IMR-90 (cell line): ENCODE results near the gene XIST. TPM values are rescaled to one million over a fixed set of nuclear protein-coding genes. Genes with fewer than 3 reads are reported as not detected.

ENCODE experiments used
- ATAC-seq: fragments of 200-7000 bp; cut with Tn5 transposase; 2 replicates; pipeline ENCODE4 v1.9.1; 2020; ENCODE audit warnings: low read depth, mild to moderate bottlenecking, moderate library complexity
- BruUV-seq: library from RNA; stranded (reverse); fragments of 400-500 nt; replicated peaks from 2 replicates; lab custom pipeline; 2021; lab: Mats Ljungman, UMichigan
- CTCF ChIA-PET: fragments of 300-600 bp; formaldehyde crosslinking; extraction: SDS; loops from one replicate; lab custom pipeline; 2021; ENCODE audit warnings: antibody characterized with exemption; lab: Yijun Ruan, JAX
- POLR2A ChIA-PET: fragments of 300-600 bp; sonication (Branson Sonifier 250); formaldehyde crosslinking; loops from one replicate; lab custom pipeline; 2022; ENCODE audit warnings: antibody characterized with exemption; ENCODE audit not compliant: unreplicated experiment; lab: Charles Lee
- DNase-seq: peaks from one replicate; pipeline ENCODE4 v3.0.0; 2013
- H2AFZ ChIP-seq: replicated peaks from 2 replicates; pipeline ENCODE3; 2013; ENCODE audit warnings: low read length, mild to moderate bottlenecking; ENCODE audit not compliant: poor library complexity
- H2AK5ac ChIP-seq: 2 replicates; pipeline ENCODE4 v1.6.1; 2013; ENCODE audit warnings: low read depth, low read length, inconsistent platforms
- H2AK9ac ChIP-seq: replicated peaks from 2 replicates; pipeline ENCODE3; 2013; ENCODE audit warnings: mild to moderate bottlenecking, low read depth, low read length, moderate library complexity; ENCODE audit not compliant: poor library complexity
- H2BK120ac ChIP-seq: 2 replicates; pipeline ENCODE4 v1.6.1; 2013; ENCODE audit warnings: low read depth, low read length, inconsistent platforms
- H2BK15ac ChIP-seq: 3 replicates; pipeline ENCODE4 v1.6.1; 2013; ENCODE audit warnings: low read depth, low read length, inconsistent platforms
- H2BK20ac ChIP-seq: 2 replicates; pipeline ENCODE4 v1.6.1; 2013; ENCODE audit warnings: low read depth, mild to moderate bottlenecking, inconsistent platforms, low read length, moderate library complexity
- H2BK5ac ChIP-seq: 2 replicates; pipeline ENCODE4 v1.6.1; 2013; ENCODE audit warnings: mild to moderate bottlenecking, low read depth, low read length, inconsistent platforms; ENCODE audit not compliant: poor library complexity, severe bottlenecking
- H3K14ac ChIP-seq: replicated peaks from 2 replicates; pipeline ENCODE4 v1.6.1; 2013; ENCODE audit warnings: low read depth, low read length, inconsistent platforms
- H3K18ac ChIP-seq: 2 replicates; pipeline ENCODE4 v1.6.1; 2013; ENCODE audit warnings: low read depth, low read length, control low read depth
- H3K23ac ChIP-seq: 2 replicates; pipeline ENCODE4 v1.6.1; 2013; ENCODE audit warnings: low read depth, low read length, inconsistent platforms
- H3K27ac ChIP-seq: 2 replicates; pipeline ENCODE4 v1.5.1; 2013; ENCODE audit warnings: mild to moderate bottlenecking, control low read depth, low read length; ENCODE audit not compliant: insufficient read depth
- H3K27me3 ChIP-seq: 2 replicates; pipeline ENCODE4 v1.6.1; 2013; ENCODE audit warnings: low read length; ENCODE audit not compliant: control insufficient read depth, insufficient read depth
- H3K36me3 ChIP-seq: 2 replicates; pipeline ENCODE4 v1.6.1; 2013; ENCODE audit warnings: low read length, mixed read lengths; ENCODE audit not compliant: control insufficient read depth, insufficient read depth
- H3K4ac ChIP-seq: 2 replicates; pipeline ENCODE4 v1.6.1; 2013; ENCODE audit warnings: low read depth, low read length, inconsistent platforms
- H3K4me1 ChIP-seq: 2 replicates; pipeline ENCODE4 v1.6.1; 2013; ENCODE audit warnings: low read length, mixed read lengths; ENCODE audit not compliant: control insufficient read depth, insufficient read depth
- H3K4me2 ChIP-seq: 2 replicates; pipeline ENCODE4 v1.6.1; 2013; ENCODE audit warnings: low read depth, mild to moderate bottlenecking, control low read depth, low read length, moderate library complexity
- H3K4me3 ChIP-seq: 2 replicates; pipeline ENCODE4 v1.5.1; 2013; ENCODE audit warnings: low read depth, mild to moderate bottlenecking, control low read depth, low read length, moderate library complexity; ENCODE audit not compliant: insufficient read depth
- H3K56ac ChIP-seq: 2 replicates; pipeline ENCODE4 v1.6.1; 2013; ENCODE audit warnings: low read length, inconsistent platforms; ENCODE audit not compliant: insufficient read depth; ENCODE audit errors: extremely low read depth
- H3K79me1 ChIP-seq, 2 experiments: 2 replicates each; pipeline ENCODE4 v1.6.1; 2013; ENCODE audit warnings: low read length in 2 of 2, inconsistent platforms in 1 of 2, low read depth in 1 of 2
- H3K9ac ChIP-seq: 2 replicates; pipeline ENCODE4 v1.6.1; 2013; ENCODE audit warnings: low read depth, low read length, control low read depth
- H3K9me1 ChIP-seq: 2 replicates; pipeline ENCODE4 v1.6.1; 2013; ENCODE audit warnings: low read length, inconsistent platforms; ENCODE audit not compliant: insufficient read depth
- H3K9me3 ChIP-seq: 2 replicates; pipeline ENCODE4 v1.6.1; 2013; ENCODE audit warnings: low read length; ENCODE audit not compliant: control insufficient read depth, insufficient read depth
- H4K20me1 ChIP-seq: 2 replicates; pipeline ENCODE4 v1.6.1; 2013; ENCODE audit warnings: low read length, inconsistent platforms; ENCODE audit not compliant: insufficient read depth
- H4K5ac ChIP-seq: 2 replicates; pipeline ENCODE4 v1.6.1; 2013; ENCODE audit warnings: mild to moderate bottlenecking, low read depth, low read length, control low read depth
- H4K8ac ChIP-seq, 2 experiments: 2 replicates each; pipeline ENCODE4 v1.6.1; 2013; ENCODE audit warnings: low read depth in 2 of 2, low read length in 2 of 2, control low read depth in 1 of 2, inconsistent platforms in 1 of 2
- H4K91ac ChIP-seq: 2 replicates; pipeline ENCODE4 v1.6.1; 2013; ENCODE audit warnings: low read depth, low read length, inconsistent platforms; ENCODE audit not compliant: insufficient read depth
- BHLHE40 ChIP-seq: fragments of 150-350 bp; IDR thresholded peaks from 2 replicates; pipeline ENCODE4 v1.6.1; 2016; ENCODE audit warnings: mild to moderate bottlenecking, low read depth, low read length
- CEBPB ChIP-seq: IDR thresholded peaks from 2 replicates; pipeline ENCODE4 v1.6.1; 2012; ENCODE audit warnings: low read depth, low read length, improper control_type of control experiment
- CHD1 ChIP-seq: IDR thresholded peaks from 2 replicates; pipeline ENCODE4 v1.6.1; 2012; ENCODE audit warnings: low read depth, low read length, improper control_type of control experiment
- CTCF ChIP-seq: conservative IDR thresholded peaks from 2 replicates; pipeline ENCODE4 v1.5.1; 2012; ENCODE audit warnings: mild to moderate bottlenecking, low read depth, low read length, improper control_type of control experiment
- MAZ ChIP-seq: IDR thresholded peaks from 2 replicates; pipeline ENCODE4 v1.6.1; 2012; ENCODE audit warnings: low read depth, mild to moderate bottlenecking, low read length, improper control_type of control experiment, moderate library complexity, borderline replicate concordance
- MXI1 ChIP-seq: IDR thresholded peaks from 2 replicates; pipeline ENCODE4 v1.6.1; 2012; ENCODE audit warnings: low read depth, mild to moderate bottlenecking, low read length, moderate library complexity, borderline replicate concordance
- POLR2A ChIP-seq: IDR thresholded peaks from 2 replicates; pipeline ENCODE4 v1.6.1; 2012; ENCODE audit warnings: mild to moderate bottlenecking, low read depth, low read length
- RCOR1 ChIP-seq: IDR thresholded peaks from 2 replicates; pipeline ENCODE4 v1.6.1; 2012; ENCODE audit warnings: mild to moderate bottlenecking, low read length, improper control_type of control experiment; ENCODE audit not compliant: insufficient replicate concordance
- RFX5 ChIP-seq: IDR thresholded peaks from 2 replicates; pipeline ENCODE4 v1.8.0; 2012; ENCODE audit warnings: low read depth, mild to moderate bottlenecking, low read length, moderate library complexity
- WGBS, 2 experiments: methylation state at CpG; one replicate each; pipeline versions ENCODE4 v1.1.5 to v1.1.7; 2013; ENCODE audit warnings: missing lambda C conversion rate in 2 of 2; ENCODE audit not compliant: insufficient read length in 1 of 2; ENCODE audit errors: extremely low coverage in 2 of 2; 5-methylcytosine and 5-hydroxymethylcytosine counted together
- dilution Hi-C: fragments of 300-500 bp; cut with HindIII; formaldehyde crosslinking; loops from one replicate; pipeline ENCODE4 v1.14.3; 2018; ENCODE audit warnings: low sequenced_read_pairs; ENCODE audit not compliant: unreplicated experiment
- in situ Hi-C: fragments of 300-500 bp; cut with MboI; formaldehyde crosslinking; loops from 3 replicates; pipeline ENCODE4 v1.14.3; 2019; ENCODE audit warnings: low sequenced_read_pairs, inconsistent platforms, mixed read lengths
- intact Hi-C: fragments of 100-400 bp; cut with micrococcal nuclease; formaldehyde crosslinking; loops from 2 replicates; pipeline ENCODE4 v1.10.0; 2022
- polyA plus RNA-seq, 3 experiments: library from polyadenylated mRNA; depleted of rRNA; stranded (reverse); fragments of >200 nt; gene quantifications; 2 replicates each; pipeline ENCODE4 v1.2.3, GENCODE V29; 2012; ENCODE audit warnings: low replicate concordance in 1 of 3
- total RNA-seq: library from RNA; depleted of rRNA; stranded (reverse); fragments of >200 nt; gene quantifications from 2 replicates; pipeline ENCODE4 v1.2.3, GENCODE V29; 2012
- TF ChIP-seq, protein P1 (sequence below): fragments of 150-350 bp; IDR thresholded peaks from 2 replicates; pipeline ENCODE4 v1.6.1; 2016; ENCODE audit warnings: low read depth, mild to moderate bottlenecking, low read length, moderate library complexity, borderline replicate concordance

The XIST gene
- total and polyA plus RNA-seq, 2 of the 4 experiments (the other 2 are of a cell fraction), result 48.9 to 159 TPM

- ATAC-seq (no peak), DNase-seq (no peak)
- Histone ChIP-seq H3K4me1 (no peaks in the 10 kb centered on the region), H3K23ac (no peak overlapping the region), H4K5ac (no peak overlapping the region), H4K8ac (no peak overlapping the region), H3K4me3 (no peak overlapping the region), H3K9me1 (peaks cover 3% of the 10 kb centered on the region; the same call in 1 of the 2 replicates), H3K27ac (no peak overlapping the region), H2AFZ (no peak overlapping the region), H4K91ac (no peak overlapping the region), H2BK5ac (no peak overlapping the region), H3K4me2 (no peak overlapping the region), H3K18ac (no peak overlapping the region), H3K27me3 (no peaks in the 10 kb centered on the region), H2BK20ac (no peak overlapping the region), H3K14ac (no peak overlapping the region), H3K9ac (no peak overlapping the region), H3K79me1 (peaks cover 7 to 10% of the 10 kb centered on the region in 2 experiments; a peak in 1 of 4 replicates), H4K20me1 (peaks cover 62% of the 10 kb centered on the region), H2BK15ac (no peak overlapping the region), H3K56ac (no peak overlapping the region), H3K4ac (no peak overlapping the region), H2AK9ac (no peak overlapping the region), H3K36me3 (peaks cover 21% of the 10 kb centered on the region), H3K9me3 (no peaks in the 10 kb centered on the region), H2BK120ac (no peak overlapping the region), H2AK5ac (no peak overlapping the region)
- intact Hi-C loops (no loop called here), in situ Hi-C loops (no loop called here), dilution Hi-C loops (no loop called here)
- ChIA-PET POLR2A (no interaction called here), CTCF (no interaction called here)
- TF ChIP-seq BHLHE40 (no peak), CHD1 (no peak), RFX5 (no peak), RCOR1 (no peak), POLR2A (no peak), MAZ (no peak), MXI1 (no peak), CTCF (no peak), CEBPB (no peak)
- TF ChIP-seq, protein P1, sequence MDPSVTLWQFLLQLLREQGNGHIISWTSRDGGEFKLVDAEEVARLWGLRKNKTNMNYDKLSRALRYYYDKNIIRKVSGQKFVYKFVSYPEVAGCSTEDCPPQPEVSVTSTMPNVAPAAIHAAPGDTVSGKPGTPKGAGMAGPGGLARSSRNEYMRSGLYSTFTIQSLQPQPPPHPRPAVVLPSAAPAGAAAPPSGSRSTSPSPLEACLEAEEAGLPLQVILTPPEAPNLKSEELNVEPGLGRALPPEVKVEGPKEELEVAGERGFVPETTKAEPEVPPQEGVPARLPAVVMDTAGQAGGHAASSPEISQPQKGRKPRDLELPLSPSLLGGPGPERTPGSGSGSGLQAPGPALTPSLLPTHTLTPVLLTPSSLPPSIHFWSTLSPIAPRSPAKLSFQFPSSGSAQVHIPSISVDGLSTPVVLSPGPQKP, result no peak
- no TSS peak for BruUV-seq
- no CpG with 5 or more reads among the region's 5 CpGs for WGBS, 2 experiments
These were observed 25.5 kb downstream of the XIST start for GRCh38 chrX:73826996-73827395.
